Central memory CD8-positive, alpha-beta T cell (primary cell): ENCODE data around the gene MTMR6.

Source experiments
- ATAC-seq: fragments of 150-1000 bp; cut with Tn5 transposase; replicated peaks from 2 replicates; pipeline ENCODE4 v1.10.0; 2022; ENCODE audit warnings: mild to moderate bottlenecking, moderate FRiP score, moderate number of reproducible peaks; ENCODE audit not compliant: poor library complexity, severe bottlenecking; ENCODE audit errors: extremely low read depth
- DNase-seq, 2 donors: peaks; one replicate each; pipeline ENCODE4 v3.0.0; 2021; ENCODE audit warnings: low spot score in 2 of 2
- H3K27ac Mint-ChIP-seq: one replicate; pipeline ENCODE4 v1.8.0; 2022; ENCODE audit warnings: low read depth, mild to moderate bottlenecking, moderate library complexity, mixed read lengths
- H3K27me3 Mint-ChIP-seq: one replicate; pipeline ENCODE4 v1.8.0; 2022; ENCODE audit warnings: mixed read lengths
- H3K36me3 Mint-ChIP-seq: one replicate; pipeline ENCODE4 v1.8.0; 2022; ENCODE audit warnings: mild to moderate bottlenecking, moderate library complexity, mixed read lengths; ENCODE audit not compliant: insufficient read depth
- H3K4me1 Mint-ChIP-seq: one replicate; pipeline ENCODE4 v1.8.0; 2022; ENCODE audit warnings: mixed read lengths
- H3K4me3 Mint-ChIP-seq: one replicate; pipeline ENCODE4 v1.8.0; 2022; ENCODE audit warnings: mild to moderate bottlenecking, moderate library complexity, mixed read lengths
- H3K9me3 Mint-ChIP-seq: one replicate; pipeline ENCODE4 v1.8.0; 2022; ENCODE audit warnings: mixed read lengths

MTMR6 gene

DNA sequence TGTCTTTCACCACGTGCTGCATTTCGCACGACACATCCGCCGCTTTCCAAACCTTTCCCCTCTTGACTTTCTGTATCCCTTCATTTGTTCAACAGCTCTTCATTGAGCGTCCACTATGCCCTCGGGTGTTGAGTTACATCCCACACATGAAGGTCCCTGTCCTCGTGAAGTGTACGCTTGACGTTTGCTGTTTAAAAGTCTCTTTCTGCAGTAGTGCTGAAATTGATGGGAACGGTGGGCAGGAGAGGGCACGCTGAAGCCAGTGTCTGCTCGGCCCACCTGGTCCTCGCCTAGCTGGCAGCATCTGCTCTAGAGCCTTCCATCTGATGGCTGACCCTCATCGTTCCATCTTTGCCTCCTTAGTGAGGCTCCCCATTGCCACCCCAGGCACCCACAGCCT is 59.6 kb downstream of the MTMR6 start:
- no peak for DNase-seq
- Mint-ChIP-seq H3K4me3 (no peak overlapping the region), H3K27me3 (peaks cover 57% of the 10 kb centered on the region)

DNA sequence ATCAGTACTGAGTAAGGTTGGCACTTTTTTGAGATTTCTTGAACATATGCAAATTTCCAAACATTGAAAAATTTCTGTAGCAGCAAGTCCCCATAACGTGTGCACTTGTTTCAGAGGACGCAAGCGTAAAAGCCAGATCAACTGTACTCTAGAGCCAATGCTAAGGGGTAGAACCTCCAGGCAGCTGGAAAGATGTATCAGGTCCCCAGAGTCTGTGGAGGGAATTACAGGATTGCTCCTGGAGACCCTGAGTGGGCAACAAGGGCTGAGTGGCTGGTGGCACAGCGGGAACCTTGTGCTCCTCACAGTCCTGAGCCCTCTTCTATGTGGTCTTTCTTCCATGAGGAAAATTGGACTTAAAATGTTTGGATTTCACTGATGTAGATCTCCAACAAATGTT is 61.3 kb downstream of the MTMR6 start:
- H3K4me1 Mint-ChIP-seq, result no peaks in the 10 kb centered on the region
- no peaks in the 10 kb centered on the region for H3K9me3 Mint-ChIP-seq
- ATAC-seq (no peak), DNase-seq (no peak)
- H3K4me3 Mint-ChIP-seq, result no peak overlapping the region
- H3K36me3 Mint-ChIP-seq, result peaks cover 2% of the 10 kb centered on the region
- peaks cover 62% of the 10 kb centered on the region for H3K27me3 Mint-ChIP-seq
- H3K27ac Mint-ChIP-seq, result no peak overlapping the region

More for the DNA sequence above, 59.6 kb downstream of the MTMR6 start:
- peaks cover 2% of the 10 kb centered on the region for H3K36me3 Mint-ChIP-seq
- no peaks in the 10 kb centered on the region for H3K4me1 Mint-ChIP-seq
- ATAC-seq, result no peak
- H3K27ac Mint-ChIP-seq, result no peak overlapping the region
- H3K9me3 Mint-ChIP-seq, result no peaks in the 10 kb centered on the region

DNA sequence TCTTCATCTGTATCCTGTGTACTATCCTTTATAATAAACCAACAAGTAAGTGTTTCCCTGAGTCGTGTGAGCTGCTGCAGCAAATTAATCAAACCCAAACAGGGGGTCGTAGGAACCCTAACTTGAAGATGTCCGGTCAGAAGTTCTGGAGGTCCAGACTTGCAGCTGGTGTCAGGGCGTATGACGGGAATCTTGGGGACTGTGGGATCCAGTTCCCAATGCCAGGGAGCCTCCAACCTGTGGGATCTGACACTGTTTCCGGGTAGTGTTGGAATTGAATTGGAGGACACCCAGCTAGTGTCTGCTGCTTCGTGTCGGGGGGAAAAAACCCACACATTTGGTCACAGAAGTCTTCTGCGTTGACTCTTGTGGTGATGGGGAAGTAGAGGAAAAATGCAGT is 63.1 kb downstream of the MTMR6 start:
- H3K4me3 Mint-ChIP-seq, result no peak overlapping the region
- peaks cover 2% of the 10 kb centered on the region for H3K36me3 Mint-ChIP-seq
- ATAC-seq (no peak), DNase-seq (no peak)
- peaks cover 47% of the 10 kb centered on the region for H3K27me3 Mint-ChIP-seq
- no peaks in the 10 kb centered on the region for H3K4me1 Mint-ChIP-seq
- no peaks in the 10 kb centered on the region for H3K9me3 Mint-ChIP-seq
- no peak overlapping the region for H3K27ac Mint-ChIP-seq

DNA sequence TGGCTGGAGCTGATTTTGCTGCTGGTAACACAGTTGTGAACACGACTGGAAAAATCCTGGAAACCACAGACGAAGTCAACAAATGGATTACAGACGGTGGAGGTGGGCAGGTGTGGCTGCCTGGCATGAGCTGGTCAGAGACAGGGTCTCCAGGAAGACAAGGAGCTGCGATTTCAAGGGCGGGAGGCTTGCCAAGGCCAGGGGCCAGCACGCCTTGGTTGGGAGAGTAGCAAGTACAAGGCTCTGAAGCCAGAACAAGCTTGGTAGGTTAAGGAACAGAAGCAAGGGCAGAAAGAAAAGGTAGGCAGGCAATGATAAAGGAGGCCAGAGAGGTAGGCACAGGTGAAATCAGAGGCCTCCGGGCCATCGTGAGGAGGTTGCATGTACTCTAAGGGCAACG is 64.5 kb downstream of the MTMR6 start:
- no peaks in the 10 kb centered on the region for H3K4me1 Mint-ChIP-seq
- H3K4me3 Mint-ChIP-seq, result no peak overlapping the region
- peaks cover 33% of the 10 kb centered on the region for H3K27me3 Mint-ChIP-seq
- H3K27ac Mint-ChIP-seq, result no peak overlapping the region
- H3K9me3 Mint-ChIP-seq, result no peaks in the 10 kb centered on the region
- no peak for ATAC-seq
- DNase-seq, result no peak
- H3K36me3 Mint-ChIP-seq, result peaks cover 2% of the 10 kb centered on the region

DNA sequence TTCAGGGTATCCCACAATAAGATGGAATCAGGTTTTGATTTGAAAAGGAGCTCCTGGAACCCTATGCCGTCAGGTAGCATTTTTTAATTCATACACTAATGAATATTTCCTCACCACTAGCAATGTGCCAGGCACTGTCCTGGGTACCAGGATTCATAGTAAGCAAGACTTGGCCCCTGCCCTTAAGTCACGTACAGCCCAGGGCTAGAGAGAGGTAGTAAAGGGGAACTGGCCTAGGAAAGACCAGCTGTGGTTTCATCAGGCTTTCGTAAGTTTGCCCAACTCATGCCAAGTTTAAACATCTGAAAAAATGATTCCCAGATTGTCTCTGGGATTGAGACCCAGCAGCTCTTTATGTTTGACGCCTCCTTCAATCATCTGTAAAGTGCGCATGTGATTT is 69.3 kb downstream of the MTMR6 start:
- DNase-seq, result no peak
- H3K36me3 Mint-ChIP-seq, result peaks cover 2% of the 10 kb centered on the region
- H3K9me3 Mint-ChIP-seq, result no peaks in the 10 kb centered on the region
- H3K4me3 Mint-ChIP-seq, result no peak overlapping the region
- no peak overlapping the region for H3K27ac Mint-ChIP-seq
- no peak for ATAC-seq
- H3K27me3 Mint-ChIP-seq, result peaks cover 8% of the 10 kb centered on the region
- H3K4me1 Mint-ChIP-seq, result no peaks in the 10 kb centered on the region

DNA sequence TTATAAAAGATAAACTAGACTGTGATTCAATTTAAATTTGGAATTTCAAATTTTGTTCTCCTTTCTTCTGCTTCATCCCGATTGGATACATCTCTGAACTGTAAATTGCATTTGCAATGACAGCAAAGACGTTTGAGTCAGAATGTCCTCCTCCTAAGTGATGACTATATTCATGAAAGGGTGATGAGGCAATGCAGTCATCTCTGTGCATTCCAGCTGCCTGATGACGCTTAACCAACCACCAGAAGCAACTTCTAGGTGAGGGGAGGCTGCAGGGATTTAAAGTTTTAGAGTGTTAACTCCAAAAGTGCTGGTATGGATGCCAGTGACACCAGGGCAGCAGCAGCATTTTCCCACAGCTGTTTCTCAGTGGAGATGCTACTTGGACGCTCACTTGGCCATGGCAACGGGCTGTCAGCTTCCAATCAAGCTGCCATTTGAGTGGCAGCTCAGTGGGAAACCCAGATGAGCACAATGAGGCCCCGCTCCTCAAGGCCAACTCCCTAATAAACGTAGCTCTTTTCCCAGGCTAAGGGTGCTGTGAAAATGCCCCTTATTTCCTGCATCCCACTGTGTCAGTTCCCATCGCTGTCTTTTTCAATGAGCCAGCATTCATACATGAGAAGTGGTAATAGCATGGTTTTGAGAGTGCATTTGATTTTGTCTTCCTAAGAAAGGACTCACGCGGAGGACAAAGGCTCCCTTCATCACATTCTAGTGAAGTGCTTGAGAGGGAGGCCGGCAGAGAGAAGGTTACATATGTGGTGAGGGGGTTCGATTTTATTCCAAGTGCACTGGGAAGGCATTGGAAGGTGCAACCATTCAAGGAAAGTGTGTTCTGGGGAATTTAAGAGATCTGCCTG is 70.0 kb downstream of the MTMR6 start:
- H3K36me3 Mint-ChIP-seq, result no peaks in the 10 kb centered on the region
- DNase-seq, result no peak
- no peaks in the 10 kb centered on the region for H3K4me1 Mint-ChIP-seq
- peaks cover under 1% of the 10 kb centered on the region for H3K27me3 Mint-ChIP-seq
- no peaks in the 10 kb centered on the region for H3K9me3 Mint-ChIP-seq
- no peak overlapping the region for H3K4me3 Mint-ChIP-seq
- no peak for ATAC-seq
- H3K27ac Mint-ChIP-seq, result no peak overlapping the region

DNA sequence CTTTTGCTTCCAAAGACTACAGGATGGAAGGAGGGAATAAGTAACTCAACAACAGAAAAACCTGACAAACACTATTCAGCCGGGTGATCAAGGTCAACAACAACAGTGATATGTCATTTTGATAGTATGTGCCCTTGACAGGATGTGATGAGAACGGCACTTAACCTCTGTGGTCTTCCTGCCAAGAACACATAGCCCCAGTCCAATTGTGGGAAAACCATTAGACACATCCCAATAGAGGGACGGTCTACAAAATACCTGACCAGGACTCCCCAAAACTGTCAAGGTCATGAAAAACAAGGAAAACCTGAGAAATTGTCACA is 72.1 kb downstream of the MTMR6 start:
- DNase-seq, result no peak
- no peak for ATAC-seq
- Mint-ChIP-seq H3K27me3 (no peaks in the 10 kb centered on the region), H3K27ac (no peak overlapping the region), H3K9me3 (no peaks in the 10 kb centered on the region), H3K4me3 (no peak overlapping the region), H3K4me1 (no peaks in the 10 kb centered on the region), H3K36me3 (no peaks in the 10 kb centered on the region)

DNA sequence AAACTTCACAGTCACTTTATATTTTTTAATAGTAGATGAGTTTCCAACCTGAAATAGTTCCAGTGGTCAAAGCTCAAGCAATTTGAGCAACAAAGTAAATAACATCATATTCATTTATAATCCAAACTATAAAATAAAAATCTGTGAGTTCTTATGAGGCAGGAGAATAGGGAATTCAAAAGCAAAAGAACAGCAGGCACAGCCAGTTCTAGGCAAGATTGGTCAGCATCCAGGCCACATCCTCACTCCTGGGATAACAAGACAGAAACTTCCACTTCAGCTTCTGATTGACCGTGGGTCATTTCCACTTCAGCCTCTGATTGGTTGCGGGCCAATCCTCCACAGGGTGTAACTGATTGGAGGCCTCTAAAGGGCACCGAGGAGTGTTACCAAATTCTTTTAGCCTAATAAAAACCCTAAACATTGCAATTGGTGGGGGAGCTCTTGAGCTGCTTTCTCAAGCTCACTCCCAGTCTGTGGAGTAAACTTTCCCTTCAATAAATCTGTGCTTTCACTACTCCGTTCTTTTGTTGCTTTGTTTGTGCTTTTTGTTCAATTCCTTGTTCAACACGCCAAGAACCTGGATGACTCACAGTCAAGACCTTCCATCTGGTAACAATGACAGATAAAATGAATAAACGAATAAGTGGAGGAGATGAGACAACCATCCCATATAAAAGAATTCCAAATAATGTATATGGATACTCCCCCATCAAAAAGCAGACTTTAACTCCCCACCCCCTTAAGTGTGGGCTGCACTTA is 72.6 kb downstream of the MTMR6 start:
- no peak for ATAC-seq
- Mint-ChIP-seq H3K36me3 (no peaks in the 10 kb centered on the region), H3K9me3 (no peaks in the 10 kb centered on the region), H3K27me3 (no peaks in the 10 kb centered on the region), H3K4me1 (no peaks in the 10 kb centered on the region), H3K4me3 (no peak overlapping the region), H3K27ac (no peak overlapping the region)
- no peak for DNase-seq

DNA sequence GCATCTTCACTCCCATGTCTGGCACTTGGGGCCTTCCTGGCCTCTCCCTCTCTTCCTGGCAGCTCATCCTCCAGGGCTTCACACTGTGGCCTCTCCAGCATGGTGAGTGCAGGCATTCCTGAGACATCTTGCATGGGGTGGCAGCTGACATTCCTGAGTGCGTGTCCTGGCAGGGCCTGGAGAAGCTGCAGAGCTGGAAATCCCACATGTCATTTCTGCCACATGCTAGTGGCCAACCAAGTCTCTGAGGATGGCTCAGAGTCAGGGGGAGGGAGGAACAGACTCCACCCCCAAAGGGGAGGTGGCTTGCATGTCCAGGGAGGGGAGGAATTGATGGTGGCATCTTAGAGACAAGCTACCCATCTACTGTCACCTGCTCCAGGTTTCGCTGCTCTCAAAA is 73.6 kb downstream of the MTMR6 start:
- no peaks in the 10 kb centered on the region for H3K4me1 Mint-ChIP-seq
- DNase-seq (no peak), ATAC-seq (no peak)
- no peaks in the 10 kb centered on the region for H3K9me3 Mint-ChIP-seq
- H3K4me3 Mint-ChIP-seq, result no peak overlapping the region
- H3K27ac Mint-ChIP-seq, result no peak overlapping the region
- H3K36me3 Mint-ChIP-seq, result no peaks in the 10 kb centered on the region
- H3K27me3 Mint-ChIP-seq, result no peaks in the 10 kb centered on the region

DNA sequence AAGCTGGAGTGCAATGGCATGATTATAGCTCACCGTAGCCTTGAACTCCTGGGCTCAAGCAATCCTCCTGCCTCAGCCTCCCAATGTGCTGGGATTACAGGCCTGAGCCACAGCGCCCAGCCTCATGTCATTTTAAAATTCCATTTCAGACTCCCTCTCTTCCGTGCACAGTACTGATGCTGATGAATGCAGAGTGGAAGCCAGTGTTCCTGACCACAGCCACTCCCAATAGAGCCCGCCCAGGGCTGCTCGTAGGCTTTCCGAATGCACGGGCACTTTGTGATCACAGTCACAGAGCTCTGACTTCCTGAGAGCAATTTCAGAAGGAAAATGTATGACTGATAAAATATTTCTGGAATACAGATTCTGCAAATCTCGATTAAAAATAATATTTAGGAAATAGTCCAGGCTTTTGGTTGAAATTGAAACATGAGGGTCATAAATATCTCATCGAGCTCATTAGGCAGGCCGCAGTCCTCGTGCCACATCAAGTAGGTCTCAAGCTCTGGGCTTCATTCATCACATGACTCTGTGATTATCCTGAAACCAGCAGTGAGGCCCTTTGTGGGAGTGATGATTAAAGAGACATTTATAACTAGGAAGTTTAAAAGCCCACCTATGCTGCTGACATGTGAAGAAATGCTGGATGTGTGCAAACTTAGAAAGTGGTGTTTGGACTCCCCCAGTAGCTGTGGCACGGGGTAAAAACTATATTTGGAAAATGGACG is 76.3 kb downstream of the MTMR6 start:
- Mint-ChIP-seq H3K27me3 (no peaks in the 10 kb centered on the region), H3K4me1 (no peaks in the 10 kb centered on the region), H3K9me3 (no peaks in the 10 kb centered on the region), H3K27ac (no peak overlapping the region), H3K36me3 (no peaks in the 10 kb centered on the region), H3K4me3 (no peak overlapping the region)
- DNase-seq, result no peak
- no peak for ATAC-seq

DNA sequence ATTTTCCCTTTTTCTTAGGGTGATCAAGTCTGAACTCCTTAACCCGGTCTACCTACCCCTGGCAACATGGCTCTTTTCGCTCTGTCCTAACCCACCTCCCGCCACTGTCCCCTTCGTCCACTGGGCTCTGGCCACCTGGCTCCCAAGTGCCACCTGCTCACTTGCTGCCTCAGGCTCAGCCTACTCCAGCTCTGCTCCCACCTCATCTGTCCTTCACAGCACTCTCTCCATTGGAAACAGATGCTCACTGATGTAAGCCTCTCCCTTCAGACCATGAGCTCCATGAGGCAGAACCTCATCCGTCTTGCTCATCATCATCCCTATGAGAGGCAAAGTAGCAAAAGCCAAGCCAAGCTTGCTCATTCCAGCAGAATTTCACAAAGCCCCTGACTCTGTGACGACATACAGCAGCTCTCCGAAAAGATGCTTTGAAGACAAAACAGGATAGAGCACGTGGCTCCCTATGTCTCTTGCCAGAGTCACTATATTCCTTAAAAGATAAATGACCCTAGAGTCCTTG is 79.9 kb downstream of the MTMR6 start:
- Mint-ChIP-seq H3K4me3 (no peak overlapping the region), H3K9me3 (no peaks in the 10 kb centered on the region), H3K27me3 (peaks cover 19% of the 10 kb centered on the region), H3K36me3 (no peaks in the 10 kb centered on the region), H3K4me1 (no peaks in the 10 kb centered on the region), H3K27ac (no peak overlapping the region)
- DNase-seq (no peak), ATAC-seq (no peak)

DNA sequence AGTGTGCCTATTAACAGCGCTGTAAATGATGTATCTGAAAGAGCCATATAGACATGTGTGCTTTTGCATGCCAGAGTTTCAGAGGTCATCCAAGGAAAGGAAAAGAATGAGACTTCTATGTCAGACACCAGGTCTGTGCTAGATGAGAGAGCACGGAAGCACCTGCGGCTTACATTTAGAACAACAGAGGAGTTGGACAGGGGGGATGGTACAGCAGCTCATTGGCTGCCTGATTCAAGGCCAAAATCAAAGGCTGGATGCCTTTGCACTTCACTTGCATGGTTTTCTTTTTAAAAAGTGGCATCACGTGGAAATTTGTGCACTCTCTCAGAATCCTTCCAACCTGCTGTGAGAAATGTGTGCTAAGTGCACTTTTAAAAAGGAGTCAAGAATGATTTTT is 82.4 kb downstream of the MTMR6 start:
- no peaks in the 10 kb centered on the region for H3K9me3 Mint-ChIP-seq
- no peaks in the 10 kb centered on the region for H3K4me1 Mint-ChIP-seq
- H3K27ac Mint-ChIP-seq, result no peak overlapping the region
- no peak overlapping the region for H3K4me3 Mint-ChIP-seq
- H3K27me3 Mint-ChIP-seq, result peaks cover 27% of the 10 kb centered on the region
- H3K36me3 Mint-ChIP-seq, result no peaks in the 10 kb centered on the region
- no peak for DNase-seq
- no peak for ATAC-seq
